Mesendoderm (in vitro differentiated cells): ENCODE results near the gene UBAP1L.
A peak's percentile ranks its signal among the peaks of the same experiment; 100 is the strongest.

Experiments
- DNase-seq: peaks from one replicate; pipeline ENCODE4 v3.0.0; 2013
- H2AK5ac ChIP-seq: 2 replicates; pipeline ENCODE4 v1.6.1; 2013; ENCODE audit warnings: low read length, inconsistent platforms
- H2BK120ac ChIP-seq: 2 replicates; pipeline ENCODE4 v1.6.1; 2013; ENCODE audit warnings: low read depth, mild to moderate bottlenecking, low read length, moderate library complexity, mixed read lengths
- H2BK15ac ChIP-seq: replicated peaks from 2 replicates; pipeline ENCODE4 v1.6.1; 2013; ENCODE audit warnings: low read depth, mild to moderate bottlenecking, moderate library complexity
- H2BK5ac ChIP-seq: 2 replicates; pipeline ENCODE4 v1.6.1; 2013; ENCODE audit warnings: low read length, inconsistent platforms
- H3K18ac ChIP-seq: 2 replicates; pipeline ENCODE4 v1.6.1; 2013; ENCODE audit warnings: mild to moderate bottlenecking, low read length, mixed read lengths
- H3K23ac ChIP-seq: one replicate; pipeline ENCODE4 v1.6.1; 2013; ENCODE audit warnings: low read length
- H3K27ac ChIP-seq: 2 replicates; pipeline ENCODE4 v1.5.1; 2013; ENCODE audit warnings: low read depth, mild to moderate bottlenecking, inconsistent platforms, low read length, moderate library complexity
- H3K27me3 ChIP-seq: 2 replicates; pipeline ENCODE4 v1.6.1; 2013; ENCODE audit warnings: low read length, control low read depth, mild to moderate bottlenecking, inconsistent platforms; ENCODE audit not compliant: insufficient read depth, poor library complexity
- H3K36me3 ChIP-seq: 2 replicates; pipeline ENCODE4 v1.6.1; 2013; ENCODE audit warnings: low read length, inconsistent platforms; ENCODE audit not compliant: control insufficient read depth, insufficient read depth
- H3K4ac ChIP-seq: one replicate; pipeline ENCODE4 v1.6.1; 2013; ENCODE audit warnings: low read depth, mild to moderate bottlenecking, low read length, moderate library complexity
- H3K4me1 ChIP-seq: 2 replicates; pipeline ENCODE4 v1.6.1; 2013; ENCODE audit warnings: low read depth, low read length, inconsistent platforms; ENCODE audit not compliant: control insufficient read depth
- H3K4me2 ChIP-seq: 2 replicates; pipeline ENCODE4 v1.6.1; 2013; ENCODE audit warnings: low read length
- H3K4me3 ChIP-seq: 2 replicates; pipeline ENCODE4 v1.5.1; 2013; ENCODE audit warnings: mild to moderate bottlenecking, low read length
- H3K56ac ChIP-seq: one replicate; pipeline ENCODE4 v1.6.1; 2013; ENCODE audit warnings: low read length
- H3K79me1 ChIP-seq: 2 replicates; pipeline ENCODE4 v1.6.1; 2013; ENCODE audit warnings: low read length, inconsistent platforms
- H3K79me2 ChIP-seq: 2 replicates; pipeline ENCODE4 v1.6.1; 2013; ENCODE audit warnings: mild to moderate bottlenecking, low read length; ENCODE audit not compliant: control insufficient read depth, insufficient read depth
- H3K9ac ChIP-seq: 2 replicates; pipeline ENCODE4 v1.6.1; 2013; ENCODE audit warnings: low read length, inconsistent platforms
- H4K5ac ChIP-seq: one replicate; pipeline ENCODE4 v1.6.1; 2013; ENCODE audit warnings: low read length
- H4K8ac ChIP-seq: one replicate; pipeline ENCODE4 v1.6.1; 2013; ENCODE audit warnings: low read depth, mild to moderate bottlenecking, control low read depth, low read length, moderate library complexity
- WGBS: extraction: QIAGEN DNeasy Blood & Tissue Kit; methylation state at CpG from one replicate; pipeline ENCODE4 v1.1.7; 2013; ENCODE audit warnings: low lambda C conversion rate, missing lambda C conversion rate; ENCODE audit not compliant: insufficient coverage; ENCODE audit errors: extremely low coverage; 5-methylcytosine and 5-hydroxymethylcytosine counted together

The UBAP1L gene

GRCh38 chr15:65081270-65081669 lies 33.7 kb downstream of the UBAP1L start:
- Histone ChIP-seq H3K27ac (no peak overlapping the region), H3K4me2 (no peak overlapping the region), H3K23ac (no peak overlapping the region), H3K79me2 (no peaks in the 10 kb centered on the region), H2BK15ac (no peak overlapping the region), H3K9ac (no peak overlapping the region), H3K27me3 (no peaks in the 10 kb centered on the region), H3K4me1 (peaks cover 14% of the 10 kb centered on the region), H3K36me3 (no peaks in the 10 kb centered on the region), H3K56ac (peak overlapping the region; percentile 11), H3K18ac (no peak overlapping the region), H4K8ac (no peak overlapping the region), H2BK5ac (no peak overlapping the region), H3K79me1 (no peaks in the 10 kb centered on the region), H3K4me3 (no peak overlapping the region), H2BK120ac (no peak overlapping the region), H4K5ac (no peak overlapping the region), H2AK5ac (no peak overlapping the region), H3K4ac (no peak overlapping the region)
- DNase-seq, result no peak
- WGBS, result no CpG with 5 or more reads among the region's 6 CpGs

- H3K4me1 ChIP-seq, result peaks cover 14% of the 10 kb centered on the region
- no peak overlapping the region for H4K5ac ChIP-seq
- H3K4ac ChIP-seq, result no peak overlapping the region
- H3K27me3 ChIP-seq, result no peaks in the 10 kb centered on the region
- H3K27ac ChIP-seq, result no peak overlapping the region
- H2AK5ac ChIP-seq, result no peak overlapping the region
- H3K79me2 ChIP-seq, result no peaks in the 10 kb centered on the region
- DNase-seq, result no peak
- H3K36me3 ChIP-seq, result no peaks in the 10 kb centered on the region
- H3K4me3 ChIP-seq, result no peak overlapping the region
- H3K79me1 ChIP-seq, result no peaks in the 10 kb centered on the region
- H2BK120ac ChIP-seq, result no peak overlapping the region
- H3K56ac ChIP-seq, result no peak overlapping the region
- H2BK15ac ChIP-seq, result no peak overlapping the region
- no peak overlapping the region for H4K8ac ChIP-seq
- H3K4me2 ChIP-seq, result no peak overlapping the region
- H3K18ac ChIP-seq, result no peak overlapping the region
- WGBS, result no CpG with 5 or more reads among the region's 5 CpGs
- no peak overlapping the region for H3K23ac ChIP-seq
- no peak overlapping the region for H3K9ac ChIP-seq
- no peak overlapping the region for H2BK5ac ChIP-seq
Measured at GRCh38 chr15:65079580-65079979, 35.4 kb downstream of the UBAP1L start.

GRCh38 chr15:65077981-65078352 lies 37.0 kb downstream of the UBAP1L start:
- no peaks in the 10 kb centered on the region for H3K27me3 ChIP-seq
- no peaks in the 10 kb centered on the region for H3K36me3 ChIP-seq
- H3K4ac ChIP-seq, result no peak overlapping the region
- no peak overlapping the region for H2BK120ac ChIP-seq
- H3K4me2 ChIP-seq, result no peak overlapping the region
- WGBS, result no CpG with 5 or more reads among the region's 24 CpGs
- no peak overlapping the region for H3K27ac ChIP-seq
- peak; percentile 93 for DNase-seq
- H3K9ac ChIP-seq, result no peak overlapping the region
- H3K18ac ChIP-seq, result no peak overlapping the region
- H2AK5ac ChIP-seq, result no peak overlapping the region
- no peak overlapping the region for H2BK15ac ChIP-seq
- no peak overlapping the region for H4K5ac ChIP-seq
- no peak overlapping the region for H2BK5ac ChIP-seq
- peak overlapping the region; percentile 73 for H3K56ac ChIP-seq
- H3K4me1 ChIP-seq, result peaks cover 3% of the 10 kb centered on the region
- no peaks in the 10 kb centered on the region for H3K79me2 ChIP-seq
- H3K79me1 ChIP-seq, result no peaks in the 10 kb centered on the region
- no peak overlapping the region for H3K23ac ChIP-seq
- H3K4me3 ChIP-seq, result no peak overlapping the region
- no peak overlapping the region for H4K8ac ChIP-seq

- H3K79me1 ChIP-seq, result no peaks in the 10 kb centered on the region
- no CpG with 5 or more reads among the region's 85 CpGs for WGBS
- H3K56ac ChIP-seq, result peak overlapping the region; percentile 73
- H3K9ac ChIP-seq, result no peak overlapping the region
- no peak overlapping the region for H2AK5ac ChIP-seq
- H3K18ac ChIP-seq, result no peak overlapping the region
- H3K23ac ChIP-seq, result no peak overlapping the region
- DNase-seq, result no peak
- H3K4me1 ChIP-seq, result no peaks in the 10 kb centered on the region
- H3K27me3 ChIP-seq, result no peaks in the 10 kb centered on the region
- no peak overlapping the region for H2BK120ac ChIP-seq
- no peak overlapping the region for H4K8ac ChIP-seq
- H2BK15ac ChIP-seq, result no peak overlapping the region
- no peak overlapping the region for H3K4me2 ChIP-seq
- no peaks in the 10 kb centered on the region for H3K36me3 ChIP-seq
- no peak overlapping the region for H3K27ac ChIP-seq
- H2BK5ac ChIP-seq, result no peak overlapping the region
- no peak overlapping the region for H4K5ac ChIP-seq
- no peak overlapping the region for H3K4ac ChIP-seq
- no peak overlapping the region for H3K4me3 ChIP-seq
- H3K79me2 ChIP-seq, result no peaks in the 10 kb centered on the region
Measured at GRCh38 chr15:65077291-65077980, 37.6 kb downstream of the UBAP1L start.

- Histone ChIP-seq H3K4me2 (no peak within 1 kb of the TSS), H3K27me3 (no peaks in the 10 kb centered on the region), H2AK5ac (no peak within 1 kb of the TSS), H3K23ac (no peak within 1 kb of the TSS), H2BK5ac (no peak within 1 kb of the TSS), H2BK120ac (no peak within 1 kb of the TSS), H3K18ac (no peak within 1 kb of the TSS), H3K4ac (no peak within 1 kb of the TSS), H3K4me1 (no peaks in the 10 kb centered on the region), H3K4me3 (no peak within 1 kb of the TSS), H3K79me2 (no peaks in the 10 kb centered on the region), H3K56ac (peak within 1 kb of the TSS; percentile 73), H4K5ac (no peak within 1 kb of the TSS), H3K79me1 (no peaks in the 10 kb centered on the region), H4K8ac (no peak within 1 kb of the TSS), H3K9ac (no peak within 1 kb of the TSS), H2BK15ac (no peak within 1 kb of the TSS), H3K36me3 (no peaks in the 10 kb centered on the region), H3K27ac (no peak within 1 kb of the TSS)
- WGBS, result no CpG with 5 or more reads among the region's 73 CpGs
- DNase-seq, result no peak
Measured at GRCh38 chr15:65076486-65077290, 38.3 kb downstream of the UBAP1L start, which contains the start of gene KBTBD13. Gene KBTBD13, plus strand, starts transcription at chr15:65076746. Its CDS starts 70 bp downstream, at chr15:65076816.
